Measurements from ENCODE around the gene CD80.

- no peak for TF ChIP-seq EZH2 (IDR thresholded peaks at IDR 0.05)
- TF ChIP-seq POLR2AphosphoS5 (IDR thresholded peaks at IDR 0.05; ENCODE audit: borderline replicate concordance, low read depth, low read length), result no peak
- no peak for TF ChIP-seq FOXP2 (optimal IDR thresholded peaks at IDR 0.05; ENCODE audit: control extremely low read depth, extremely low read length, insufficient read depth)
Observed at GRCh38 chr3:119585856-119586570, 26.6 kb upstream of the CD80 start.

Measured in SK-N-MC (cell line).